Activated CD4-positive, CD25-positive, alpha-beta regulatory T cell treated with anti-CD3 and anti-CD28 coated beads, Interleukin-2, amount 50 U/mL, for 16 hours (primary cell): ENCODE results near the gene ZFTA.
"Not testable (repeated sequence)": the region's sequence is repeated elsewhere in the genome, so short reads cannot be mapped to it uniquely, and the experiment has no call there.

ENCODE experiments used
- DNase-seq: peaks from one replicate; pipeline ENCODE4 v3.0.0-alpha.2; 2020; ENCODE audit warnings: low read depth, low spot score

Gene ZFTA

GRCh38 chr11:63768237-63769041 lies at the start of gene ZFTA:
TSS of gene ZFTA (minus strand) at chr11:63768775. CDS start at chr11:63768622, 153 bp downstream.
- DNase-seq: peak; percentile 14

GRCh38 chr11:63817758-63818498 lies 49.4 kb upstream of the ZFTA start:
- no peak for DNase-seq

- DNase-seq: no peak
Measured at GRCh38 chr11:63816732-63817131, 48.2 kb upstream of the ZFTA start.

GRCh38 chr11:63816166-63816565 lies 47.6 kb upstream of the ZFTA start:
- DNase-seq: no peak

- no peak for DNase-seq
Measured at GRCh38 chr11:63814383-63814736, 45.8 kb upstream of the ZFTA start.

- DNase-seq: no peak
Measured at GRCh38 chr11:63813563-63814382, 45.2 kb upstream of the ZFTA start.

GRCh38 chr11:63813035-63813562 lies 44.5 kb upstream of the ZFTA start, which contains the start of gene SPINDOC:
TSS of gene SPINDOC (plus strand) at chr11:63813456. CDS start at chr11:63813687, 231 bp downstream.
- peak; percentile 31 for DNase-seq

GRCh38 chr11:63811522-63811921 lies 42.9 kb upstream of the ZFTA start:
- no peak for DNase-seq

- not testable (repeated sequence) for DNase-seq
Measured at GRCh38 chr11:63810383-63810782, 41.8 kb upstream of the ZFTA start.

GRCh38 chr11:63805844-63806415 lies 37.4 kb upstream of the ZFTA start:
- DNase-seq: no peak

GRCh38 chr11:63804259-63804658 lies 35.7 kb upstream of the ZFTA start:
- no peak for DNase-seq

- DNase-seq: no peak
Measured at GRCh38 chr11:63802637-63803414, 34.3 kb upstream of the ZFTA start.

- no peak for DNase-seq
Measured at GRCh38 chr11:63800921-63801320, 32.3 kb upstream of the ZFTA start.

GRCh38 chr11:63795066-63795465 lies 26.5 kb upstream of the ZFTA start:
- no peak for DNase-seq

GRCh38 chr11:63793161-63793560 lies 24.6 kb upstream of the ZFTA start:
- no peak for DNase-seq

- no peak for DNase-seq
Measured at GRCh38 chr11:63791495-63792167, 23.1 kb upstream of the ZFTA start.

GRCh38 chr11:63785823-63786222 lies 17.2 kb upstream of the ZFTA start:
- no peak for DNase-seq

GRCh38 chr11:63783925-63784592 lies 15.5 kb upstream of the ZFTA start:
- DNase-seq: no peak

GRCh38 chr11:63782749-63783148 lies 14.2 kb upstream of the ZFTA start:
- DNase-seq: no peak

GRCh38 chr11:63779039-63779438 lies 10.5 kb upstream of the ZFTA start:
- no peak for DNase-seq
